ENCODE measurements around the gene MAGI1.

The MAGI1 gene

DNA sequence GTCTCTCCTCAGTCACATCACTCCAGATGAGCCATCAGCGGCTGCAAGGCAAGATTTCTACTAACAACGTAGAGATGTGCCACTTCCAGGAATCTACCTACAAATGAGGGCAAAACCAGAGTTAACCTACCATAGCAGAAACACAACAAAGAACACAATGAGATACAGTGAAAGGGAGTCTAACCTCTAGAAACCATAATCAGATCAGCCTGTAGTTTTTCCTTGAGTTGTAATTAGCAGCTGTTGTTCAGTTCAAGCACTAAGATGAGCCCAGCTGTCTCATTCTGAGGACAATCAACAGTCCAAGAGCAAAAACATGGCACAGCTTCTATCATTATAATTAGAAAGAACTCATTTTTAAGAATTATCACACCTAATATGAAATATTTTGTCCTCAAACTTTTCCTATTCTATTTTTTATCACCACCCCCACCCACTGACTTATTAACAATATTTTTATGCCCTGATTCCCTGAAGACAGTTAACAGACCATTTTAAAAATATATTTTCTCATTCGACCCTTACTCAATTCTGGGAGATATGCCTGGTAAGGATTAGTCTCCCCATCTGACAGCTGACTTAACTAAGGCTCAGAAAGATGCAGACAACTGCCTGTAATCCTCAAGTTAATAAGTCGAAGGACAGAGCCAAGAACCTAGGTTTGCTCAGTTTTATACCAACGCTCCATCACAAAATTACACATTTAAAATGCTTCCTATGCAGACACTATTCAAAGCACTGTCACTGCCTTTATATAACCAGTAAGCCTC, 50.1 kb downstream of the MAGI1 start:
- Histone ChIP-seq H3K27ac (ENCODE audit: low read depth, low read length) (no peak overlapping the region), H3K36me3 (ENCODE audit: low read length) (no peaks in the 10 kb centered on the region), H3F3A (ENCODE audit: insufficient read depth) (no peaks in the 10 kb centered on the region), H3K79me2 (ENCODE audit: insufficient read depth, low read length) (no peaks in the 10 kb centered on the region), H3K9me2 (replicated peaks; ENCODE audit: insufficient read depth, low read length) (no peaks in the 10 kb centered on the region), H3K27me3 (ENCODE audit: low read length) (no peaks in the 10 kb centered on the region), H3K9me3 (ENCODE audit: insufficient read depth, low read length) (no peaks in the 10 kb centered on the region), H3K4me3 (ENCODE audit: insufficient read depth, low read length, poor library complexity, severe bottlenecking) (no peak overlapping the region), H2AFZ (ENCODE audit: low read depth, low read length, severe bottlenecking) (no peak overlapping the region), H4K20me1 (ENCODE audit: low read depth, low read length) (no peaks in the 10 kb centered on the region), H3K9ac (ENCODE audit: low read length) (no peak overlapping the region), H3K4me2 (ENCODE audit: low read depth, low read length, poor library complexity, severe bottlenecking) (no peak overlapping the region)
- TF ChIP-seq EZH2phosphoT487 (conservative IDR thresholded peaks at IDR 0.05; ENCODE audit: low read length) = no peak
- TF ChIP-seq, protein P1, sequence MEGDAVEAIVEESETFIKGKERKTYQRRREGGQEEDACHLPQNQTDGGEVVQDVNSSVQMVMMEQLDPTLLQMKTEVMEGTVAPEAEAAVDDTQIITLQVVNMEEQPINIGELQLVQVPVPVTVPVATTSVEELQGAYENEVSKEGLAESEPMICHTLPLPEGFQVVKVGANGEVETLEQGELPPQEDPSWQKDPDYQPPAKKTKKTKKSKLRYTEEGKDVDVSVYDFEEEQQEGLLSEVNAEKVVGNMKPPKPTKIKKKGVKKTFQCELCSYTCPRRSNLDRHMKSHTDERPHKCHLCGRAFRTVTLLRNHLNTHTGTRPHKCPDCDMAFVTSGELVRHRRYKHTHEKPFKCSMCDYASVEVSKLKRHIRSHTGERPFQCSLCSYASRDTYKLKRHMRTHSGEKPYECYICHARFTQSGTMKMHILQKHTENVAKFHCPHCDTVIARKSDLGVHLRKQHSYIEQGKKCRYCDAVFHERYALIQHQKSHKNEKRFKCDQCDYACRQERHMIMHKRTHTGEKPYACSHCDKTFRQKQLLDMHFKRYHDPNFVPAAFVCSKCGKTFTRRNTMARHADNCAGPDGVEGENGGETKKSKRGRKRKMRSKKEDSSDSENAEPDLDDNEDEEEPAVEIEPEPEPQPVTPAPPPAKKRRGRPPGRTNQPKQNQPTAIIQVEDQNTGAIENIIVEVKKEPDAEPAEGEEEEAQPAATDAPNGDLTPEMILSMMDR (IDR thresholded peaks at IDR 0.05; ENCODE audit: insufficient read depth, low read length, poor library complexity, severe bottlenecking) = no peak

DNA sequence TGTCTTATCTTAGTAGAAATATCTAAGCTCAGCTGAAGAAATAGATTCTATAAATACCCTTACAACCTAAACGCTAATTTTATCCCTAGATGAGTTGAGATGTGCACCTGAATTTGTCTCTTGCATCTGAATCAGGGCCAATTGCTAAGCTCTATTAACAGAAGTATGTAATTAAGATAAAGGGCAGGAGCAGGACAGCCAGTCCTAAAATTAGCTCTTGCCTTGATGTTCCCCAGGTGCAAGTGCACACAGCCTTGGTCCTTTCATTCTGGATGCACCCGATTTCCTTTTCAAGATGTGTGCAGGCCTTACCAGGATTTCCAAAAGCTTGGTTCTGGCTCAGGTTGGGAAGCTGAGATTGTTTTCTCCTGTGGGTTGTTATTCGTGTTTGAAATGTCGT, 52.4 kb downstream of the MAGI1 start:
- Histone ChIP-seq H3F3A (ENCODE audit: insufficient read depth) (no peaks in the 10 kb centered on the region), H3K27ac (ENCODE audit: low read depth, low read length) (no peak overlapping the region), H3K27me3 (ENCODE audit: low read length) (no peaks in the 10 kb centered on the region), H3K4me2 (ENCODE audit: low read depth, low read length, poor library complexity, severe bottlenecking) (no peak overlapping the region), H2AFZ (ENCODE audit: low read depth, low read length, severe bottlenecking) (no peak overlapping the region), H3K79me2 (ENCODE audit: insufficient read depth, low read length) (no peaks in the 10 kb centered on the region), H3K4me3 (ENCODE audit: insufficient read depth, low read length, poor library complexity, severe bottlenecking) (no peak overlapping the region), H3K36me3 (ENCODE audit: low read length) (no peaks in the 10 kb centered on the region), H3K9me3 (ENCODE audit: insufficient read depth, low read length) (no peaks in the 10 kb centered on the region), H4K20me1 (ENCODE audit: low read depth, low read length) (no peaks in the 10 kb centered on the region), H3K9me2 (replicated peaks; ENCODE audit: insufficient read depth, low read length) (no peaks in the 10 kb centered on the region), H3K9ac (ENCODE audit: low read length) (no peak overlapping the region)
- no peak for TF ChIP-seq EZH2phosphoT487 (conservative IDR thresholded peaks at IDR 0.05; ENCODE audit: low read length)
- TF ChIP-seq, protein P1 (IDR thresholded peaks at IDR 0.05; ENCODE audit: insufficient read depth, low read length, poor library complexity, severe bottlenecking) = no peak

GRCh38 chr3:65984975-65985374, 53.7 kb downstream of the MAGI1 start:
- Histone ChIP-seq H4K20me1 (ENCODE audit: low read depth, low read length) (no peaks in the 10 kb centered on the region), H3K9ac (ENCODE audit: low read length) (no peak overlapping the region), H3K36me3 (ENCODE audit: low read length) (no peaks in the 10 kb centered on the region), H3K27ac (ENCODE audit: low read depth, low read length) (no peak overlapping the region), H3K9me3 (ENCODE audit: insufficient read depth, low read length) (no peaks in the 10 kb centered on the region), H3K4me3 (ENCODE audit: insufficient read depth, low read length, poor library complexity, severe bottlenecking) (no peak overlapping the region), H3F3A (ENCODE audit: insufficient read depth) (no peaks in the 10 kb centered on the region), H3K79me2 (ENCODE audit: insufficient read depth, low read length) (no peaks in the 10 kb centered on the region), H3K27me3 (ENCODE audit: low read length) (no peaks in the 10 kb centered on the region), H2AFZ (ENCODE audit: low read depth, low read length, severe bottlenecking) (no peak overlapping the region), H3K4me2 (ENCODE audit: low read depth, low read length, poor library complexity, severe bottlenecking) (no peak overlapping the region), H3K9me2 (replicated peaks; ENCODE audit: insufficient read depth, low read length) (no peaks in the 10 kb centered on the region)
- TF ChIP-seq, protein P1 (IDR thresholded peaks at IDR 0.05; ENCODE audit: insufficient read depth, low read length, poor library complexity, severe bottlenecking) = no peak
- TF ChIP-seq EZH2phosphoT487 (conservative IDR thresholded peaks at IDR 0.05; ENCODE audit: low read length) = no peak
